Gastroesophageal sphincter (tissue), 3 donors: Measurements from ENCODE around the gene PFN2.

Experiments used
- EP300 ChIP-seq: sonication (generic); formaldehyde crosslinking; IDR thresholded peaks from one replicate; pipeline ENCODE4 v1.6.1; 2017; ENCODE audit warnings: antibody characterized with exemption, mild to moderate bottlenecking
- POLR2A ChIP-seq, 2 donors: fragments of 450-650 bp; IDR thresholded peaks; one replicate each; pipeline ENCODE4 v1.6.1; 2017; ENCODE audit warnings: antibody characterized with exemption in 2 of 2, mild to moderate bottlenecking in 2 of 2, moderate library complexity in 1 of 2
- TF ChIP-seq, protein P1 (sequence below), 4 experiments: fragments of 200-600 bp in 2 of 4; fragments of 450-650 bp in 2 of 4; sonication (generic) in 1 of 4; IDR thresholded peaks; one replicate each; pipeline ENCODE4 v1.5.1; 2017 to 2019; ENCODE audit warnings: antibody characterized with exemption in 4 of 4, mild to moderate bottlenecking in 2 of 4, moderate library complexity in 2 of 4

GRCh38 chr3:149959443-149959842 is 11.3 kb downstream of the PFN2 start:
- TF ChIP-seq, protein P1, sequence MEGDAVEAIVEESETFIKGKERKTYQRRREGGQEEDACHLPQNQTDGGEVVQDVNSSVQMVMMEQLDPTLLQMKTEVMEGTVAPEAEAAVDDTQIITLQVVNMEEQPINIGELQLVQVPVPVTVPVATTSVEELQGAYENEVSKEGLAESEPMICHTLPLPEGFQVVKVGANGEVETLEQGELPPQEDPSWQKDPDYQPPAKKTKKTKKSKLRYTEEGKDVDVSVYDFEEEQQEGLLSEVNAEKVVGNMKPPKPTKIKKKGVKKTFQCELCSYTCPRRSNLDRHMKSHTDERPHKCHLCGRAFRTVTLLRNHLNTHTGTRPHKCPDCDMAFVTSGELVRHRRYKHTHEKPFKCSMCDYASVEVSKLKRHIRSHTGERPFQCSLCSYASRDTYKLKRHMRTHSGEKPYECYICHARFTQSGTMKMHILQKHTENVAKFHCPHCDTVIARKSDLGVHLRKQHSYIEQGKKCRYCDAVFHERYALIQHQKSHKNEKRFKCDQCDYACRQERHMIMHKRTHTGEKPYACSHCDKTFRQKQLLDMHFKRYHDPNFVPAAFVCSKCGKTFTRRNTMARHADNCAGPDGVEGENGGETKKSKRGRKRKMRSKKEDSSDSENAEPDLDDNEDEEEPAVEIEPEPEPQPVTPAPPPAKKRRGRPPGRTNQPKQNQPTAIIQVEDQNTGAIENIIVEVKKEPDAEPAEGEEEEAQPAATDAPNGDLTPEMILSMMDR (IDR thresholded peaks at IDR 0.05): no peak
- TF ChIP-seq EP300 (no peak), POLR2A (IDR thresholded peaks at IDR 0.05) (no peak)
